Activated B cell treated with CpG ODN at 0.5 μM for 24 hours (primary cell): ENCODE results near the gene PLPP6. TPM values are rescaled to one million over a fixed set of nuclear protein-coding genes. Genes with fewer than 3 reads are reported as not detected.

Experiments
- ATAC-seq: fragments of 200-7000 bp; cut with Tn5 transposase; one replicate; pipeline ENCODE4 v1.10.0; 2021; ENCODE audit warnings: low read depth, mild to moderate bottlenecking, moderate library complexity
- CTCF ChIA-PET: fragments of 350-600 bp; sonication (Branson Sonifier 250); formaldehyde crosslinking; loops from one replicate; lab custom pipeline; 2021; ENCODE audit warnings: antibody characterized with exemption; lab: Charles Lee
- POLR2A ChIA-PET: fragments of 350-600 bp; sonication (Branson Sonifier 250); formaldehyde crosslinking; loops from one replicate; lab custom pipeline; 2021; ENCODE audit warnings: antibody characterized with exemption; lab: Charles Lee
- DNase-seq: peaks from one replicate; pipeline ENCODE4 v3.0.0; 2022
- H3K27ac Mint-ChIP-seq: one replicate; pipeline ENCODE4 v1.8.0; 2020; ENCODE audit warnings: mixed read lengths
- H3K27me3 Mint-ChIP-seq: one replicate; pipeline ENCODE4 v1.8.0; 2021; ENCODE audit warnings: mixed read lengths
- H3K36me3 Mint-ChIP-seq: one replicate; pipeline ENCODE4 v1.8.0; 2021; ENCODE audit warnings: low read depth, mixed read lengths
- H3K4me1 Mint-ChIP-seq: one replicate; pipeline ENCODE4 v1.8.0; 2021; ENCODE audit warnings: mixed read lengths
- H3K4me3 Mint-ChIP-seq: one replicate; pipeline ENCODE4 v1.8.0; 2020; ENCODE audit warnings: mild to moderate bottlenecking, mixed read lengths
- H3K9me3 Mint-ChIP-seq: one replicate; pipeline ENCODE4 v1.8.0; 2020; ENCODE audit warnings: mixed read lengths
- CTCF ChIP-seq: fragments of 200-600 bp; IDR thresholded peaks from one replicate; pipeline ENCODE4 v1.8.0; 2022; ENCODE audit warnings: antibody characterized with exemption, mild to moderate bottlenecking
- intact Hi-C: fragments of 100-400 bp; cut with micrococcal nuclease; formaldehyde crosslinking; loops from one replicate; pipeline ENCODE4 v1.15.1; 2024
- total RNA-seq: library from RNA; stranded (reverse); gene quantifications from 2 replicates; pipeline ENCODE4 v1.2.3, GENCODE V29; 2022

The PLPP6 gene
- total RNA-seq, 1 donor from 2014 or later = 10.2 TPM

GRCh38 chr9:4661611-4662010 lies 483 bp upstream of the PLPP6 start:
- CTCF ChIA-PET = interaction anchor here (1.1 kb wide), 1 partner anchor 18 kb away, joined by 3 read pairs; the partner anchor contains the start of gene CDC37L1
- Mint-ChIP-seq H3K9me3 (no peaks in the 10 kb centered on the region), H3K4me3 (peak overlapping the region; percentile 92), H3K36me3 (peaks cover 4% of the 10 kb centered on the region), H3K27me3 (peaks cover 8% of the 10 kb centered on the region), H3K4me1 (peaks cover 46% of the 10 kb centered on the region), H3K27ac (peak overlapping the region; percentile 80)
- intact Hi-C loops = loop anchor here (1.0 to 10.0 kb wide), 4 partner anchors 18 to 326 kb away; partner anchors contain the start of genes AK3, CDC37L1 and JAK2
- TF ChIP-seq CTCF = no peak
- DNase-seq (no peak), ATAC-seq (no peak)
- POLR2A ChIA-PET = interaction anchor here (0.8 to 3.2 kb wide), 2 partner anchors 18 to 79 kb away, joined by 3 to 21 read pairs; partner anchors contain the start of genes AK3 and CDC37L1

GRCh38 chr9:4662989-4663792 lies 1.1 kb downstream of the PLPP6 start:
- Mint-ChIP-seq H3K27me3 (peaks cover 9% of the 10 kb centered on the region), H3K9me3 (no peaks in the 10 kb centered on the region), H3K4me1 (peaks cover 49% of the 10 kb centered on the region), H3K36me3 (peaks cover 4% of the 10 kb centered on the region), H3K27ac (peak overlapping the region; percentile 66), H3K4me3 (peak overlapping the region; percentile 92)
- ChIA-PET POLR2A (interaction anchor here (0.6 to 3.2 kb wide), 3 partner anchors 11 to 79 kb away, joined by 3 to 21 read pairs (median 5); partner anchors contain the start of gene CDC37L1), CTCF (no interaction called here)
- DNase-seq (no peak), ATAC-seq (no peak)
- intact Hi-C loops = loop anchor here (1.0 to 10.0 kb wide), 4 partner anchors 16 to 324 kb away; partner anchors contain the start of genes AK3, CDC37L1 and JAK2
- TF ChIP-seq CTCF = no peak

- intact Hi-C loops = loop anchor here (5.0 to 10.0 kb wide), 2 partner anchors 199 to 323 kb away; partner anchors contain the start of gene JAK2
- no peak for TF ChIP-seq CTCF
- Mint-ChIP-seq H3K36me3 (peaks cover 4% of the 10 kb centered on the region), H3K4me3 (peak overlapping the region; percentile 92), H3K9me3 (no peaks in the 10 kb centered on the region), H3K27me3 (peaks cover 14% of the 10 kb centered on the region), H3K4me1 (peaks cover 49% of the 10 kb centered on the region), H3K27ac (no peak overlapping the region)
- ATAC-seq (no peak), DNase-seq (no peak)
- ChIA-PET POLR2A (interaction anchor here (0.7 to 3.2 kb wide), 2 partner anchors 11 to 16 kb away, joined by 3 to 21 read pairs; partner anchors contain the start of gene CDC37L1), CTCF (no interaction called here)
Measured at GRCh38 chr9:4663956-4664355, 1.9 kb downstream of the PLPP6 start.

GRCh38 chr9:4665357-4665756 lies 3.3 kb downstream of the PLPP6 start:
- peaks cover 4% of the 10 kb centered on the region for H3K36me3 Mint-ChIP-seq
- ATAC-seq (no peak), DNase-seq (no peak)
- H3K27ac Mint-ChIP-seq = no peak overlapping the region
- H3K4me3 Mint-ChIP-seq = peak overlapping the region; percentile 25
- peaks cover 12% of the 10 kb centered on the region for H3K27me3 Mint-ChIP-seq
- POLR2A ChIA-PET = interaction anchor here (1.9 to 2.2 kb wide), 2 partner anchors 14 to 75 kb away, joined by 7 to 12 read pairs; partner anchors contain the start of genes AK3 and CDC37L1
- no peak for TF ChIP-seq CTCF
- H3K9me3 Mint-ChIP-seq = no peaks in the 10 kb centered on the region
- intact Hi-C loops = loop anchor here (10.0 kb wide), 1 partner anchor 201 kb away; no protein-coding TSS in a partner anchor
- H3K4me1 Mint-ChIP-seq = peaks cover 49% of the 10 kb centered on the region
- CTCF ChIA-PET = interaction anchor here (0.7 to 1.6 kb wide), 3 partner anchors 14 to 1195 kb away, joined by 3 to 5 read pairs (median 3); partner anchors contain the start of gene CDC37L1
